Measurements from ENCODE around the gene KAT2B.

- TF ChIP-seq KDM6A (CRISPR knock-in tag; IDR thresholded peaks at IDR 0.05; ENCODE audit: low read depth) (no peak), HNRNPUL1 (IDR thresholded peaks at IDR 0.05; ENCODE audit: low read depth, low read length) (no peak)
Observed at GRCh38 chr3:20022954-20023622, 17.2 kb upstream of the KAT2B start.
